Neuronal stem cell (in vitro differentiated cells): ENCODE results near the gene CGB8.
A peak's percentile ranks its signal among the peaks of the same experiment; 100 is the strongest.

Experiments
- DNase-seq: peaks from one replicate; pipeline ENCODE4 v3.0.0-alpha.2; 2013; ENCODE audit warnings: low spot score
- H2AFZ ChIP-seq: one replicate; pipeline ENCODE4 v1.6.1; 2013; ENCODE audit warnings: mild to moderate bottlenecking, low read length, inconsistent platforms
- H2AK5ac ChIP-seq: 2 replicates; pipeline ENCODE4 v1.6.1; 2013; ENCODE audit warnings: low read depth, mild to moderate bottlenecking, inconsistent platforms, low read length, moderate library complexity, mixed read lengths
- H2BK120ac ChIP-seq: 2 replicates; pipeline ENCODE4 v1.6.1; 2013; ENCODE audit warnings: low read depth, mild to moderate bottlenecking, inconsistent platforms, low read length, moderate library complexity, mixed read lengths
- H2BK12ac ChIP-seq: one replicate; pipeline ENCODE4 v1.6.1; 2013; ENCODE audit warnings: low read length, inconsistent platforms
- H2BK15ac ChIP-seq: 2 replicates; pipeline ENCODE4 v1.6.1; 2013; ENCODE audit warnings: mild to moderate bottlenecking, low read length, inconsistent platforms, mixed read lengths
- H2BK5ac ChIP-seq: one replicate; pipeline ENCODE4 v1.6.1; 2013; ENCODE audit warnings: inconsistent platforms, mild to moderate bottlenecking, low read length, moderate library complexity
- H3K14ac ChIP-seq: one replicate; pipeline ENCODE4 v1.6.1; 2013; ENCODE audit warnings: low read length, inconsistent platforms
- H3K18ac ChIP-seq: 2 replicates; pipeline ENCODE4 v1.6.1; 2013; ENCODE audit warnings: low read length, inconsistent platforms
- H3K23ac ChIP-seq: 2 replicates; pipeline ENCODE4 v1.6.1; 2013; ENCODE audit warnings: low read depth, mild to moderate bottlenecking, mixed read lengths, low read length, inconsistent platforms; ENCODE audit not compliant: poor library complexity
- H3K27ac ChIP-seq: replicated peaks from 3 replicates; pipeline ENCODE4 v1.5.1; 2013; ENCODE audit warnings: low read length, inconsistent platforms
- H3K27me3 ChIP-seq, 3 experiments: 2 replicates each; pipeline ENCODE4 v1.6.1; 2013; ENCODE audit warnings: low read length in 3 of 3, mild to moderate bottlenecking in 2 of 3, inconsistent platforms in 1 of 3, low read depth in 1 of 3, mixed read lengths in 1 of 3, moderate library complexity in 1 of 3; ENCODE audit not compliant: control insufficient read depth in 3 of 3, insufficient read depth in 3 of 3
- H3K36me3 ChIP-seq, 2 donors: replicated peaks in 1 of 2; 2 replicates each; pipeline ENCODE4 v1.6.1; 2013; ENCODE audit warnings: low read length in 2 of 2; ENCODE audit not compliant: control insufficient read depth in 2 of 2, insufficient read depth in 2 of 2
- H3K4ac ChIP-seq: 2 replicates; pipeline ENCODE4 v1.6.1; 2013; ENCODE audit warnings: inconsistent platforms, mild to moderate bottlenecking, low read length, moderate library complexity
- H3K4me1 ChIP-seq, 2 donors: 1 replicate in 1 of 2; 2 replicates in 1 of 2; pipeline ENCODE4 v1.6.1; 2013; ENCODE audit warnings: low read length in 2 of 2, low read depth in 1 of 2; ENCODE audit not compliant: control insufficient read depth in 2 of 2, insufficient read depth in 1 of 2
- H3K4me2 ChIP-seq: one replicate; pipeline ENCODE4 v1.6.1; 2013; ENCODE audit warnings: mild to moderate bottlenecking, low read length, inconsistent platforms; ENCODE audit not compliant: insufficient read depth, poor library complexity, severe bottlenecking
- H3K4me3 ChIP-seq, 2 donors: 2 replicates each; pipeline ENCODE4 v1.5.1; 2013; ENCODE audit warnings: low read length in 2 of 2, mild to moderate bottlenecking in 2 of 2, inconsistent platforms in 1 of 2, moderate library complexity in 1 of 2
- H3K79me1 ChIP-seq: one replicate; pipeline ENCODE4 v1.6.1; 2013; ENCODE audit warnings: low read depth, mild to moderate bottlenecking, inconsistent platforms, low read length, moderate library complexity
- H3K9ac ChIP-seq: one replicate; pipeline ENCODE4 v1.6.1; 2013; ENCODE audit warnings: mild to moderate bottlenecking, low read depth, low read length, inconsistent platforms; ENCODE audit not compliant: poor library complexity
- H3K9me3 ChIP-seq, 2 donors: replicated peaks in 1 of 2; 2 replicates each; pipeline versions ENCODE3 to v1.6.1; 2013; ENCODE audit warnings: low read length in 2 of 2, mild to moderate bottlenecking in 2 of 2, inconsistent platforms in 1 of 2, low read depth in 1 of 2, mixed read lengths in 1 of 2, moderate library complexity in 1 of 2; ENCODE audit not compliant: control insufficient read depth in 2 of 2, insufficient read depth in 1 of 2
- H4K8ac ChIP-seq: one replicate; pipeline ENCODE4 v1.6.1; 2013; ENCODE audit warnings: low read depth, mild to moderate bottlenecking, inconsistent platforms, low read length, moderate library complexity
- H4K91ac ChIP-seq: one replicate; pipeline ENCODE4 v1.6.1; 2013; ENCODE audit warnings: low read length, low read depth, mild to moderate bottlenecking, inconsistent platforms; ENCODE audit not compliant: poor library complexity
- WGBS, 2 donors: extraction: QIAGEN DNeasy Blood & Tissue Kit; methylation state at CpG; one replicate each; pipeline ENCODE4 v1.1.7; 2013; ENCODE audit warnings: missing lambda C conversion rate in 2 of 2, mixed read lengths in 1 of 2; ENCODE audit not compliant: insufficient read length in 2 of 2, insufficient replicate concordance in 1 of 2; ENCODE audit errors: extremely low coverage in 2 of 2; 5-methylcytosine and 5-hydroxymethylcytosine counted together

CGB8 gene

DNA sequence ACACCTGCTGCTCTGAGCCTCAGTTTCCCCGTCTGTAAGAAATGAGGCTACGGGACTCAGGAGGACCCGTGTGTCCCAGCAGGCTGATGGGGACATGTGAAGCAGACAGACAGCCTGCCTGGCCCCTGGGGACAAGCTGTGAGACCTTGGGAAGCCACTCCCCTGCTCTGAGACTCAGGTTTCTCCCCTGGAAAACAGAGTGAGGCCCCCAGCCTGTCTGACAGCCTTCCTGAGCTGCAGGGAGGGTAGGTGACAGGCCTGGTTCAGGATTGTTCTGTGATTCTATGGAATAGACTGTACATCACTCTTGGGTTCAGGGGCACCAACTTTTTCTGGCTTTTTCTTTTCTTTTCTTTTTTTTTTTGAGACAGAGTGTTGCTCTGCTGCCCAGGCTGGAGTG, 18.6 kb upstream of the CGB8 start:
- no peak overlapping the region for H2BK15ac ChIP-seq
- no peak overlapping the region for H3K4me3 ChIP-seq
- H2AFZ ChIP-seq = no peak overlapping the region
- no peak overlapping the region for H3K14ac ChIP-seq
- no CpG with 5 or more reads among the region's 3 CpGs for WGBS, 2 donors
- H3K9ac ChIP-seq = peak overlapping the region; percentile 44
- H3K36me3 ChIP-seq = no peaks in the 10 kb centered on the region
- H4K91ac ChIP-seq = no peak overlapping the region
- no peak overlapping the region for H2BK12ac ChIP-seq
- H3K79me1 ChIP-seq = no peaks in the 10 kb centered on the region
- H3K9me3 ChIP-seq = peaks cover 12 to 17% of the 10 kb centered on the region in 2 donors
- H3K27me3 ChIP-seq = peaks cover 10 to 80% (median 53%) of the 10 kb centered on the region in 3 experiments
- H2AK5ac ChIP-seq = no peak overlapping the region
- no peak overlapping the region for H3K27ac ChIP-seq
- H3K23ac ChIP-seq = no peak overlapping the region
- H4K8ac ChIP-seq = no peak overlapping the region
- no peak overlapping the region for H2BK120ac ChIP-seq
- peaks cover 9 to 10% of the 10 kb centered on the region in 2 donors for H3K4me1 ChIP-seq
- H3K4me2 ChIP-seq = no peak overlapping the region
- no peak overlapping the region for H2BK5ac ChIP-seq
- H3K4ac ChIP-seq = no peak overlapping the region
- H3K18ac ChIP-seq = peak overlapping the region; percentile 28
- no peak for DNase-seq

DNA sequence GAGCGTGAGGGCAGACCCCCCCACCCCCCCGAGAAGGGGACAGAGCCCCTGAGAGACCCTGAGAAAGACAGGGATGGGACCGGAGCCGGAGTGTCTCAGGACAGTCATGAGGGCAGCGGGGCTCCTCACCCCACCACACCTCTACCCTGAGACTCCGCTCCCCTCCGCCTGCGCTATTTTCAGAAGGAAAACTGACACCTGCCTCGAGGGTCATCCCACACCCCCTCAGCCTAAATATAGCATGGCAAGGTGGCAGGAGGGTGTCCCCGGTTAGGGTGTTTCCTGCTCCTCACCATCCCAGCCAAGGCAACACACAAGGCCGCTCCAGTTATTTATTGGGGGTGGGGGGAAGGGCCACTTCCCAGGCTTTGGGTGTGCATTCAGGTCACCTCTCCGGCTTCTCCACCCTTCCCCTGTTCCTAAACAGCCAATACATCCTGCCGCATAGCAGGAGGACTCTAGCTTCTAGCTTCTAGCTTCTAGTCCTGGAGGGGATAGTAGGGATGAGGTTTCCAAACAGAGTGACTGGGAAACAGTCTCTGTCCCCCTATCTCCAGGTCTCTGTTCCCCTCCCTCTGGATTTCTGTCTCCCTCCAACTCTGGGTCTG, 17.1 kb upstream of the CGB8 start:
- no peak overlapping the region for H3K4me3 ChIP-seq
- H3K4ac ChIP-seq = no peak overlapping the region
- H2AFZ ChIP-seq = no peak overlapping the region
- H4K8ac ChIP-seq = no peak overlapping the region
- peak overlapping the region; percentile 25 for H3K9ac ChIP-seq
- H3K27ac ChIP-seq = no peak overlapping the region
- no peak overlapping the region for H2BK12ac ChIP-seq
- peak overlapping the region; percentile 21 for H2AK5ac ChIP-seq
- peaks cover 9 to 10% of the 10 kb centered on the region in 2 donors for H3K4me1 ChIP-seq
- peak overlapping the region; percentile 54 for H2BK15ac ChIP-seq
- H3K23ac ChIP-seq = peak overlapping the region; percentile 76
- H3K9me3 ChIP-seq = peaks cover 4 to 15% of the 10 kb centered on the region in 2 donors
- H3K18ac ChIP-seq = peak overlapping the region; percentile 79
- H3K79me1 ChIP-seq = no peaks in the 10 kb centered on the region
- no peak for DNase-seq
- no CpG with 5 or more reads among the region's 13 CpGs for WGBS, 2 donors
- H4K91ac ChIP-seq = no peak overlapping the region
- no peak overlapping the region for H3K4me2 ChIP-seq
- peak overlapping the region; percentile 11 for H3K14ac ChIP-seq
- peaks cover 0 to 78% (median 39%) of the 10 kb centered on the region in 3 experiments for H3K27me3 ChIP-seq
- no peaks in the 10 kb centered on the region for H3K36me3 ChIP-seq
- no peak overlapping the region for H2BK5ac ChIP-seq
- H2BK120ac ChIP-seq = no peak overlapping the region

DNA sequence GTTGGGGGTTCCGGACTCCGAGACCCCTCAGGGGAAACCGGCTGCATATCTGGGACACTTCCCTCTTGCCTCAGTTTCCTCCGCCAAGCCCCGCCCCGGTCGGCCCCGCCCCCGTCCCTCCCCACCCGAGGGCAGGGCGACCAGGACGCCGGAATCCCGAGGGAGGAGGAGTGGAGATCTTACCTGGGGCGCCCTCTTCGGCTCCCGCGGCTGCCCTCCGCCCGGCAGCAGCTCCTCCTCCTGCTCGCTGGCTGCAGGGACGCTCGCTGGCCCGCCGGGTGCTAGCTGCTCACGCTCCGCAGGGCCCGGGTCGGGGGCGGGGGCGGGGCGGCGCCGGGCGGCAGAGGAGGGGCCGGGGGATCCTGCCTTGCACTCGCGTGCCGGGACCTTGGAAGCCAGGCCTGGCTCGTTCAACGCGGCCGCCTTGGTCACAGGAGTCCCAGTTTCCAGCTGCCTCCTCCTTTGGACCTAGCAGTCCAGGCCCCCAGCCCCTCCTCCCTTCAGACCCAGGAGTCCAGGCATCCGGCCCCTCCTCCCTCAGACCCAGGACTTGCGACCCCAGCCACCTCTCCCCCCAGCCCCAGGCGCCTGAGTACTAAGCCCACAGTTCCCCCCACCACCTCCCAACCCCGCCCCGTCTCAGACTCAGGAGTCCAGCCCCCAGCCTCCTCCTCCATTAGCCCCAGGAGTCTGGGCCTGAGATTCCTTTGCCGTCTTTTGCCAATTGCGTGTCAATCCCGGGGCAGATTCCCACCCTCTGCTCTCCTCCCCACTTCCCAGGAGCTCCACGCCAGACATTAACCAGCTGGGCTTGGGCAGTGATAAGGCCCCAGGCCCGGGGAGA, 16.1 kb upstream of the CGB8 start, which contains the start of gene NTF4:
NTF4 (minus strand) TSS at position 51 of the 844 bp plus-strand sequence. CDS start 2,821 bp downstream, outside the sequence.
- H3K4me2 ChIP-seq = peak within 1 kb of the TSS; percentile 35
- H2BK5ac ChIP-seq = peak within 1 kb of the TSS; percentile 29
- peak within 1 kb of the TSS; percentile 91 for H3K18ac ChIP-seq
- no peaks in the 10 kb centered on the region for H3K79me1 ChIP-seq
- H3K9me3 ChIP-seq = peaks cover 4 to 8% of the 10 kb centered on the region in 2 donors
- H3K4ac ChIP-seq = peak within 1 kb of the TSS; percentile 23
- no peak within 1 kb of the TSS for H3K27ac ChIP-seq
- no peaks in the 10 kb centered on the region for H3K36me3 ChIP-seq
- peak within 1 kb of the TSS; percentile 96 for H2BK15ac ChIP-seq
- peak within 1 kb of the TSS; percentile 94 for H2AK5ac ChIP-seq
- WGBS, 2 donors = no CpG with 5 or more reads among the region's 53 CpGs
- no peak within 1 kb of the TSS for H4K8ac ChIP-seq
- H3K14ac ChIP-seq = peak within 1 kb of the TSS; percentile 21
- H3K4me3 ChIP-seq = peak within 1 kb of the TSS; percentile 34 to 69
- H3K4me1 ChIP-seq = peaks cover 9 to 10% of the 10 kb centered on the region in 2 donors
- H4K91ac ChIP-seq = no peak within 1 kb of the TSS
- H3K9ac ChIP-seq = peak within 1 kb of the TSS; percentile 66
- H2BK12ac ChIP-seq = peak within 1 kb of the TSS; percentile 24
- peak within 1 kb of the TSS; percentile 93 for H2AFZ ChIP-seq
- H3K27me3 ChIP-seq = peaks cover 0 to 78% (median 29%) of the 10 kb centered on the region in 3 experiments
- peak within 1 kb of the TSS; percentile 75 for H3K23ac ChIP-seq
- peak; percentile 71 for DNase-seq
- H2BK120ac ChIP-seq = peak within 1 kb of the TSS; percentile 61
